ENCODE results near the gene KCNK4. TPM values are rescaled to one million over a fixed set of nuclear protein-coding genes. Genes with fewer than 3 reads are reported as not detected.

Gene KCNK4
- polyA plus RNA-seq, 2 of the 4 experiments (the other 2 are of a cell fraction) = 0.12 TPM; not detected in 1

DNA sequence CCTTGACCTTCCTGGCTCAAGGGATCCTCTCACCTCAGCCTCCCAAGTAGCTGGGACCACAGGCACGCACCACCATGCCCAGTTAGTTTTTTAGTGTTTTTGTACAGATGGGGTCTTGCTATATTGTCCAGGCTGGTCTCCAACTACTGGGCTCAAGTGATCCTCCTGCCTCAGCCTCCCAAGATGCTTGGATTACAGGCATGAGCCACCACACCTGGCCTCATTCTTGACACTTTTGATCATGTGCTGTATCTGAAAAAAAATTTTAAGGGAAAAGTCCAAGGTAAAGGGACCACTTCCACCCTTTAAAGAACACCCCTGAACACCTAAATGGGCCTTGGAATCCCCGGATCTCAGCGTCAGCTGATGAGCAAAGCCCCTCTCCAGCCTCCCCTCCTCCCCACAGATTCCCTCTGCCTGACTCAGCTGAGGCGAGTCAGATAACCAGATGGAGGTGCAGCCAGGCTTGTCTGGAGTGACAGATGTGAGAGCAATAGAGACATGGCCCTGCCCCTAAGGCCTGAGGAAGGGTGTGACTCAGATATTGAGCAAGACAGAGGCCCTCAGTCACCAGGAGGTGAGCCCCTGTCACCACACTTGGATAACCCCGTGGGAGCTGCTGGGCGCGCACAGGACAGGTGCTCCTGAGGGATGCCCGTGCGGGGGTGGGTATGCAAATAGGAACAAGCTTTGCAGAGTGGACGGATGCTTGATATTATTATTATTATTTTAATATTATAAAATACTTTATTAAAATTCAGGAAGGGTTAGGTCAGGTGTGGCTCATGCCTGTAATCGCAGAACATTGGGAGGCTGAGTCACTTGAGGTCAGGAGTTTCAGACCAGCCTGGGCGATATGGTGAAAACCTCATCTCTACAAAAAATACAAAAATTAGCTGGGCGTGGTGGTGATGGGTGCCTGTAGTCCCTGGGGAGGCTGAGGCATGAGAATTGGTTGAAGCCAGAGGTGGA is 43.9 kb downstream of the KCNK4 start (continued):
- TF ChIP-seq HOXA7 (CRISPR knock-in tag; IDR thresholded peaks at IDR 0.05) = no peak
- TF ChIP-seq PHF8 (IDR thresholded peaks at IDR 0.05; ENCODE audit: borderline replicate concordance, low read depth) = no peak
- TF ChIP-seq POLR2A (IDR thresholded peaks at IDR 0.05; ENCODE audit: low read length) = no peak
- TF ChIP-seq, protein P1, sequence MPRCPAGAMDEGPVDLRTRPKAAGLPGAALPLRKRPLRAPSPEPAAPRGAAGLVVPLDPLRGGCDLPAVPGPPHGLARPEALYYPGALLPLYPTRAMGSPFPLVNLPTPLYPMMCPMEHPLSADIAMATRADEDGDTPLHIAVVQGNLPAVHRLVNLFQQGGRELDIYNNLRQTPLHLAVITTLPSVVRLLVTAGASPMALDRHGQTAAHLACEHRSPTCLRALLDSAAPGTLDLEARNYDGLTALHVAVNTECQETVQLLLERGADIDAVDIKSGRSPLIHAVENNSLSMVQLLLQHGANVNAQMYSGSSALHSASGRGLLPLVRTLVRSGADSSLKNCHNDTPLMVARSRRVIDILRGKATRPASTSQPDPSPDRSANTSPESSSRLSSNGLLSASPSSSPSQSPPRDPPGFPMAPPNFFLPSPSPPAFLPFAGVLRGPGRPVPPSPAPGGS (IDR thresholded peaks at IDR 0.05) = 0 out of 3 replicates have a peak, but pooled peaks have one; percentile 24
- peak; percentile 88 for TF ChIP-seq PBX3 (IDR thresholded peaks at IDR 0.05)
- peak; percentile 56; the same call in 1 of the 2 replicates for TF ChIP-seq MYC (IDR thresholded peaks at IDR 0.05; ENCODE audit: borderline replicate concordance, low read length)
- TF ChIP-seq EP300 (IDR thresholded peaks at IDR 0.05) = peak in 1 of 2 experiments; percentile 52; a peak in 1 of 5 replicates
- TF ChIP-seq NFE2L2 (conservative IDR thresholded peaks at IDR 0.05; ENCODE audit: low read length) = no peak
- no peak for TF ChIP-seq CBX2 (IDR thresholded peaks at IDR 0.05; ENCODE audit: borderline replicate concordance, low read depth)
- TF ChIP-seq MAX (IDR thresholded peaks at IDR 0.05) = 0 out of 2 replicates have a peak, but pooled peaks have one; percentile 53
- TF ChIP-seq RARB (CRISPR knock-in tag; IDR thresholded peaks at IDR 0.05) = no peak
- no peak for TF ChIP-seq EHMT2 (IDR thresholded peaks at IDR 0.05; ENCODE audit: low read depth)
- TF ChIP-seq HOXB13 (CRISPR knock-in tag; IDR thresholded peaks at IDR 0.05; ENCODE audit: low read depth) = no peak
- no peak; the same call in 1 of the 2 replicates for TF ChIP-seq RFX5 (IDR thresholded peaks at IDR 0.05)
- TF ChIP-seq GATA3 (IDR thresholded peaks at IDR 0.05; ENCODE audit: borderline replicate concordance) = peak; percentile 75; the same call in 1 of the 2 replicates
- TF ChIP-seq RAD21 (conservative IDR thresholded peaks at IDR 0.05 in 1 of 2, IDR thresholded peaks at IDR 0.05 in 1 of 2) = no peak; a peak in 2 of 5 replicates
- no peak for TF ChIP-seq SMC3 (IDR thresholded peaks at IDR 0.05)
- TF ChIP-seq HOXB5 (CRISPR knock-in tag; IDR thresholded peaks at IDR 0.05) = 0 out of 2 replicates have a peak, but pooled peaks have one; percentile 54
- TF ChIP-seq FOXS1 (CRISPR knock-in tag; IDR thresholded peaks at IDR 0.05) = no peak
- TF ChIP-seq, protein P2, sequence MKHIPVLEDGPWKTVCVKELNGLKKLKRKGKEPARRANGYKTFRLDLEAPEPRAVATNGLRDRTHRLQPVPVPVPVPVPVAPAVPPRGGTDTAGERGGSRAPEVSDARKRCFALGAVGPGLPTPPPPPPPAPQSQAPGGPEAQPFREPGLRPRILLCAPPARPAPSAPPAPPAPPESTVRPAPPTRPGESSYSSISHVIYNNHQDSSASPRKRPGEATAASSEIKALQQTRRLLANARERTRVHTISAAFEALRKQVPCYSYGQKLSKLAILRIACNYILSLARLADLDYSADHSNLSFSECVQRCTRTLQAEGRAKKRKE (CRISPR knock-in tag; IDR thresholded peaks at IDR 0.05; ENCODE audit: low read depth) = no peak
- no peak for TF ChIP-seq SREBF2 (IDR thresholded peaks at IDR 0.05)
- TF ChIP-seq EHF (CRISPR knock-in tag; IDR thresholded peaks at IDR 0.05) = no peak
- peak; percentile 44; the same call in 1 of the 2 replicates for TF ChIP-seq USF2 (IDR thresholded peaks at IDR 0.05)
- TF ChIP-seq, protein P3, sequence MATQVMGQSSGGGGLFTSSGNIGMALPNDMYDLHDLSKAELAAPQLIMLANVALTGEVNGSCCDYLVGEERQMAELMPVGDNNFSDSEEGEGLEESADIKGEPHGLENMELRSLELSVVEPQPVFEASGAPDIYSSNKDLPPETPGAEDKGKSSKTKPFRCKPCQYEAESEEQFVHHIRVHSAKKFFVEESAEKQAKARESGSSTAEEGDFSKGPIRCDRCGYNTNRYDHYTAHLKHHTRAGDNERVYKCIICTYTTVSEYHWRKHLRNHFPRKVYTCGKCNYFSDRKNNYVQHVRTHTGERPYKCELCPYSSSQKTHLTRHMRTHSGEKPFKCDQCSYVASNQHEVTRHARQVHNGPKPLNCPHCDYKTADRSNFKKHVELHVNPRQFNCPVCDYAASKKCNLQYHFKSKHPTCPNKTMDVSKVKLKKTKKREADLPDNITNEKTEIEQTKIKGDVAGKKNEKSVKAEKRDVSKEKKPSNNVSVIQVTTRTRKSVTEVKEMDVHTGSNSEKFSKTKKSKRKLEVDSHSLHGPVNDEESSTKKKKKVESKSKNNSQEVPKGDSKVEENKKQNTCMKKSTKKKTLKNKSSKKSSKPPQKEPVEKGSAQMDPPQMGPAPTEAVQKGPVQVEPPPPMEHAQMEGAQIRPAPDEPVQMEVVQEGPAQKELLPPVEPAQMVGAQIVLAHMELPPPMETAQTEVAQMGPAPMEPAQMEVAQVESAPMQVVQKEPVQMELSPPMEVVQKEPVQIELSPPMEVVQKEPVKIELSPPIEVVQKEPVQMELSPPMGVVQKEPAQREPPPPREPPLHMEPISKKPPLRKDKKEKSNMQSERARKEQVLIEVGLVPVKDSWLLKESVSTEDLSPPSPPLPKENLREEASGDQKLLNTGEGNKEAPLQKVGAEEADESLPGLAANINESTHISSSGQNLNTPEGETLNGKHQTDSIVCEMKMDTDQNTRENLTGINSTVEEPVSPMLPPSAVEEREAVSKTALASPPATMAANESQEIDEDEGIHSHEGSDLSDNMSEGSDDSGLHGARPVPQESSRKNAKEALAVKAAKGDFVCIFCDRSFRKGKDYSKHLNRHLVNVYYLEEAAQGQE (IDR thresholded peaks at IDR 0.05) = no peak
- no peak for TF ChIP-seq FOSB (CRISPR knock-in tag; IDR thresholded peaks at IDR 0.05)
- peak; percentile 80; the same call in 1 of the 2 replicates for TF ChIP-seq KDM1A (IDR thresholded peaks at IDR 0.05; ENCODE audit: low read depth)
- TF ChIP-seq CBX8 (IDR thresholded peaks at IDR 0.05) = no peak

Data from A549 (cell line).